H1 (cell line): ENCODE data around the gene ASAP2. TPM values are rescaled to one million over a fixed set of nuclear protein-coding genes. Genes with fewer than 3 reads are reported as not detected.

ENCODE experiments used
- CTCF ChIA-PET: fragments of 300-600 bp; sonication (Branson Sonifier 250); formaldehyde crosslinking; loops from one replicate; lab custom pipeline; 2021; ENCODE audit not compliant: partially characterized antibody; lab: Charles Lee
- POLR2A ChIA-PET: fragments of 300-600 bp; sonication (Branson Sonifier 250); formaldehyde crosslinking; loops from one replicate; lab custom pipeline; 2021; ENCODE audit warnings: inconsistent platforms; ENCODE audit not compliant: partially characterized antibody; lab: Charles Lee
- DNase-seq, 2 experiments: peaks; one replicate each; pipeline versions ENCODE4 v3.0.0 to v3.0.0-alpha.2; 2010 to 2022; ENCODE audit warnings: low spot score in 2 of 2, low read depth in 1 of 2, mixed read lengths in 1 of 2
- FAIRE-seq: peaks from 2 replicates; lab custom pipeline; 2011; peaks lifted over from hg19 to GRCh38; lab: Jason Lieb, UNC
- H2AFZ ChIP-seq: 2 replicates; pipeline ENCODE4 v1.8.1; 2012; ENCODE audit warnings: low read length, inconsistent platforms
- H2AK5ac ChIP-seq: 2 replicates; pipeline ENCODE4 v1.6.1; 2013; ENCODE audit warnings: low read depth, low read length
- H2BK120ac ChIP-seq: replicated peaks from 2 replicates; pipeline ENCODE3; 2013; ENCODE audit warnings: low read depth, low read length, inconsistent platforms
- H2BK12ac ChIP-seq: 2 replicates; pipeline ENCODE4 v1.6.1; 2013; ENCODE audit warnings: low read depth, low read length
- H2BK15ac ChIP-seq: 2 replicates; pipeline ENCODE4 v1.6.1; 2013; ENCODE audit warnings: low read length
- H2BK20ac ChIP-seq: 2 replicates; pipeline ENCODE4 v1.6.1; 2013; ENCODE audit warnings: low read length
- H2BK5ac ChIP-seq: 2 replicates; pipeline ENCODE4 v1.6.1; 2013; ENCODE audit warnings: low read depth, low read length
- H3K14ac ChIP-seq: 2 replicates; pipeline ENCODE4 v1.6.1; 2013; ENCODE audit warnings: inconsistent platforms; ENCODE audit not compliant: insufficient read length
- H3K18ac ChIP-seq: 2 replicates; pipeline ENCODE4 v1.6.1; 2013; ENCODE audit warnings: low read length; ENCODE audit errors: extremely low read depth
- H3K23ac ChIP-seq: 2 replicates; pipeline ENCODE4 v1.6.1; 2013; ENCODE audit warnings: inconsistent platforms; ENCODE audit not compliant: insufficient read length
- H3K23me2 ChIP-seq: 2 replicates; pipeline ENCODE4 v1.6.1; 2013; ENCODE audit warnings: low read depth, low read length
- H3K27ac ChIP-seq: 2 replicates; pipeline ENCODE4 v1.6.1; 2011; ENCODE audit warnings: low read depth, low read length, inconsistent platforms
- H3K27me3 ChIP-seq, 4 experiments: replicated peaks in 1 of 4; 1 replicate in 1 of 4; 2 replicates in 3 of 4; pipeline versions ENCODE4 v1.6.1 to v1.8.1; 2011 to 2013; ENCODE audit warnings: low read length in 3 of 4, mild to moderate bottlenecking in 3 of 4, inconsistent platforms in 2 of 4, mixed read lengths in 2 of 4, moderate library complexity in 1 of 4; ENCODE audit not compliant: control insufficient read depth in 3 of 4, insufficient read depth in 3 of 4; ENCODE audit errors: extremely low read depth in 1 of 4
- H3K36me3 ChIP-seq, 4 experiments: 2 replicates each; pipeline versions ENCODE4 v1.6.1 to v1.8.1; 2011 to 2013; ENCODE audit warnings: mild to moderate bottlenecking in 4 of 4, low read length in 3 of 4, moderate library complexity in 2 of 4, control low read depth in 1 of 4, inconsistent platforms in 1 of 4; ENCODE audit not compliant: insufficient read depth in 4 of 4, control insufficient read depth in 2 of 4
- H3K4ac ChIP-seq: replicated peaks from 2 replicates; pipeline ENCODE3; 2013; ENCODE audit warnings: low read length, low read depth, mixed read lengths, inconsistent platforms; ENCODE audit not compliant: insufficient read length
- H3K4me1 ChIP-seq, 4 experiments: replicated peaks in 1 of 4; 1 replicate in 1 of 4; 2 replicates in 3 of 4; pipeline versions ENCODE4 v1.6.1 to v1.8.1; 2011 to 2013; ENCODE audit warnings: low read length in 3 of 4, inconsistent platforms in 2 of 4, mixed read lengths in 1 of 4; ENCODE audit not compliant: insufficient read depth in 4 of 4, control insufficient read depth in 3 of 4
- H3K4me2 ChIP-seq, 2 experiments: 2 replicates each; pipeline versions ENCODE4 v1.6.1 to v1.8.1; 2011 to 2013; ENCODE audit warnings: low read depth in 2 of 2, low read length in 2 of 2, control low read depth in 1 of 2, inconsistent platforms in 1 of 2, mild to moderate bottlenecking in 1 of 2; ENCODE audit not compliant: insufficient read depth in 1 of 2
- H3K4me3 ChIP-seq, 4 experiments: fragments of 200-600, 300-600 bp in 1 of 4; sonication (generic), shearing (Covaris generic), sonication (Bioruptor Twin) in 1 of 4; 2 replicates each; pipeline versions ENCODE4 v1.5.1 to v1.8.1; 2011 to 2016; ENCODE audit warnings: low read length in 4 of 4, low read depth in 3 of 4, control low read depth in 2 of 4, inconsistent platforms in 2 of 4, mild to moderate bottlenecking in 2 of 4, mixed read lengths in 1 of 4, moderate library complexity in 1 of 4; ENCODE audit not compliant: insufficient read depth in 2 of 4; ENCODE audit errors: extremely low read depth in 1 of 4
- H3K56ac ChIP-seq: replicated peaks from 2 replicates; pipeline ENCODE3; 2013; ENCODE audit warnings: low read depth, mild to moderate bottlenecking, mixed read lengths, low read length, inconsistent platforms; ENCODE audit not compliant: insufficient read length
- H3K79me1 ChIP-seq: 2 replicates; pipeline ENCODE4 v1.6.1; 2013; ENCODE audit warnings: low read depth, low read length, control low read depth
- H3K79me2 ChIP-seq, 2 experiments: 2 replicates each; pipeline versions ENCODE4 v1.6.1 to v1.8.1; 2012 to 2013; ENCODE audit warnings: low read length in 2 of 2, mild to moderate bottlenecking in 2 of 2, inconsistent platforms in 1 of 2; ENCODE audit not compliant: insufficient read depth in 2 of 2, control insufficient read depth in 1 of 2
- H3K9ac ChIP-seq, 4 experiments: replicated peaks in 1 of 4; 1 replicate in 1 of 4; 2 replicates in 3 of 4; pipeline versions ENCODE4 v1.6.1 to v1.8.1; 2011 to 2013; ENCODE audit warnings: low read depth in 3 of 4, low read length in 3 of 4, control low read depth in 2 of 4, mild to moderate bottlenecking in 2 of 4, moderate library complexity in 2 of 4, inconsistent platforms in 1 of 4; ENCODE audit errors: extremely low read depth in 1 of 4
- H3K9me3 ChIP-seq, 2 experiments: 2 replicates each; pipeline versions ENCODE4 v1.6.1 to v1.8.1; 2012 to 2013; ENCODE audit warnings: mild to moderate bottlenecking in 2 of 2, moderate library complexity in 2 of 2, control low read depth in 1 of 2, inconsistent platforms in 1 of 2, low read depth in 1 of 2, low read length in 1 of 2, mixed read lengths in 1 of 2; ENCODE audit not compliant: insufficient read depth in 2 of 2
- H4K20me1 ChIP-seq, 2 experiments: replicated peaks in 1 of 2; 2 replicates each; pipeline versions ENCODE3 to v1.8.1; 2011 to 2013; ENCODE audit warnings: inconsistent platforms in 2 of 2, low read length in 2 of 2, mild to moderate bottlenecking in 1 of 2; ENCODE audit not compliant: insufficient read depth in 2 of 2, control insufficient read depth in 1 of 2
- H4K5ac ChIP-seq: 2 replicates; pipeline ENCODE4 v1.6.1; 2013; ENCODE audit warnings: low read length, low read depth, mixed read lengths, inconsistent platforms; ENCODE audit not compliant: insufficient read length
- H4K8ac ChIP-seq: 2 replicates; pipeline ENCODE4 v1.8.0; 2013; ENCODE audit warnings: mild to moderate bottlenecking, moderate library complexity, low read length, inconsistent platforms; ENCODE audit not compliant: insufficient read depth; ENCODE audit errors: extremely low read depth
- H4K91ac ChIP-seq: replicated peaks from 2 replicates; pipeline ENCODE3; 2013; ENCODE audit warnings: low read length, mixed read lengths, inconsistent platforms; ENCODE audit not compliant: insufficient read length
- CHD1 ChIP-seq: IDR thresholded peaks from 2 replicates; pipeline ENCODE4 v1.6.1; 2012; ENCODE audit warnings: low read depth, low read length, improper control_type of control experiment
- EP300 ChIP-seq, 2 experiments: IDR thresholded peaks; 1 replicate in 1 of 2; 2 replicates in 1 of 2; pipeline ENCODE4 v1.6.1; 2011 to 2012; ENCODE audit warnings: low read depth in 2 of 2, low read length in 2 of 2, mild to moderate bottlenecking in 2 of 2, borderline replicate concordance in 1 of 2, inconsistent platforms in 1 of 2, moderate library complexity in 1 of 2
- MAFK ChIP-seq: IDR thresholded peaks from 2 replicates; pipeline ENCODE4 v1.6.1; 2012; ENCODE audit warnings: low read depth, mild to moderate bottlenecking, improper control_type of control experiment, low read length
- WGBS, 2 experiments: shearing (Covaris generic) in 1 of 2; methylation state at CpG; one replicate each; pipeline versions ENCODE4 v1.1.6 to v1.1.7; 2013 to 2015; ENCODE audit warnings: low lambda C conversion rate in 2 of 2, mixed read lengths in 2 of 2, inconsistent platforms in 1 of 2, low coverage in 1 of 2, missing lambda C conversion rate in 1 of 2; ENCODE audit not compliant: insufficient replicate concordance in 2 of 2, insufficient coverage in 1 of 2, insufficient read length in 1 of 2; ENCODE audit errors: extremely low coverage in 1 of 2, missing lambda C conversion rate in 1 of 2; 5-methylcytosine and 5-hydroxymethylcytosine counted together
- polyA plus RNA-seq, 7 experiments: library from polyadenylated mRNA; depleted of rRNA in 3 of 7; stranded (reverse) in 5 of 7; unstranded in 2 of 7; fragments of >200 nt in 5 of 7; fragments of 200-250 nt in 2 of 7; gene quantifications; 1 replicate in 5 of 7; 2 replicates in 1 of 7; 4 replicates in 1 of 7; pipeline versions ENCODE4 v1.2.1 to v1.2.3, GENCODE V29; 2011 to 2013; ENCODE audit warnings: missing spikeins in 2 of 7, mixed read lengths in 2 of 7
- total RNA-seq: library from RNA; stranded (reverse); fragmentation: NEBNext Ultra II Directional; extraction: Animal tissue kit (Norgen Biotek cat#: 25700); gene quantifications from 2 replicates; pipeline ENCODE4 v1.2.1, GENCODE V29; 2021

Gene ASAP2
- total and polyA plus RNA-seq, 2 of the 8 experiments (the other 6 are each of a cell fraction or from before 2014, with no cell fraction given): 10.2 to 18.7 TPM

DNA sequence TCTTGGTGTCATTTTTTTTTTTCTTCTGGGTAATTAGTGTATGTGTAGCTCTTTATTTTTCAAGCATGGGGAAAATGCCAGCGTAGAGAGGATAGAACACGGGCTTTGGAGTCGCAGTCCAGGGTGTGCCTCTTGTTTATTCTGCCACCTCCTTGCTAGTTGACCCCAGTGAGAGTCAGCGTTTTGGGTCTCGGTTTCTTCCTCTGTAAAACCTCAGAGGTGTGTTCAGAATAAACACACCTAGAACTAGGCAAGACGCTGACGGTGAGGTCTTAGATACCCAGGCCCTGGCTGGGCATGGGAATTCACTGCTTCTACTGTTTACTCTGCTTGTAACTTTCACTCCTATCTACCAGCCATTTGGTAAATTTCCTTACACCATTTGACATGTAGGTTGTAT, 41.8 kb downstream of the ASAP2 start:
- peaks cover 9% of the 10 kb centered on the region for H3K79me1 ChIP-seq
- no peak overlapping the region for H2BK120ac ChIP-seq
- H3K27ac ChIP-seq: no peak overlapping the region
- no peak overlapping the region for H2BK5ac ChIP-seq
- H3K23me2 ChIP-seq: no peaks in the 10 kb centered on the region
- TF ChIP-seq CHD1 (no peak), MAFK (no peak), EP300 (IDR thresholded peaks at IDR 0.05; ENCODE audit: borderline replicate concordance in 1 of 2, low read depth in 2 of 2, low read length in 2 of 2) (no peak)
- TF ChIP-seq, all 59 proteins: peak for 0
- Histone ChIP-seq H4K20me1 (peaks cover 0 to 5% of the 10 kb centered on the region in 2 experiments), H3K79me2 (peaks cover 0 to 46% of the 10 kb centered on the region in 2 experiments; a peak in 3 of 4 replicates), H3K4ac (no peak overlapping the region), H4K91ac (no peak overlapping the region), H4K8ac (no peak overlapping the region), H3K4me2 (no peak overlapping the region), H3K9me3 (no peaks in the 10 kb centered on the region), H2AFZ (no peak overlapping the region), H3K27me3 (no peaks in the 10 kb centered on the region; a peak in 1 of 7 replicates), H3K36me3 (no peaks in the 10 kb centered on the region), H4K5ac (no peak overlapping the region), H2AK5ac (no peak overlapping the region), H3K4me3 (no peak overlapping the region), H3K14ac (no peak overlapping the region), H2BK12ac (no peak overlapping the region), H3K56ac (no peak overlapping the region), H2BK20ac (no peak overlapping the region), H3K9ac (no peak overlapping the region), H3K18ac (no peak overlapping the region), H2BK15ac (no peak overlapping the region), H3K23ac (no peak overlapping the region), H3K4me1 (peaks cover 6 to 15% (median 13%) of the 10 kb centered on the region in 4 experiments; a peak in 6 of 7 replicates)
- ChIA-PET POLR2A (no interaction called here), CTCF (interaction anchor here (0.7 to 2.9 kb wide), 3 partner anchors 16 to 109 kb away, joined by 3 to 9 read pairs (median 9); no protein-coding TSS in a partner anchor)
- DNase-seq: no peak
- WGBS, 2 experiments: 86% methylated on average over 7 of the region's 7 CpGs; no CpG with 5 or more reads in 1 of the 2 experiments
- FAIRE-seq: no peak
